H1 (cell line): ENCODE results near the gene LMTK3. TPM values are rescaled to one million over a fixed set of nuclear protein-coding genes. Genes with fewer than 3 reads are reported as not detected.

Experiments used
- CTCF ChIA-PET: fragments of 300-600 bp; sonication (Branson Sonifier 250); formaldehyde crosslinking; loops from one replicate; lab custom pipeline; 2021; ENCODE audit not compliant: partially characterized antibody; lab: Charles Lee
- POLR2A ChIA-PET: fragments of 300-600 bp; sonication (Branson Sonifier 250); formaldehyde crosslinking; loops from one replicate; lab custom pipeline; 2021; ENCODE audit warnings: inconsistent platforms; ENCODE audit not compliant: partially characterized antibody; lab: Charles Lee
- DNase-seq, 2 experiments: peaks; one replicate each; pipeline versions ENCODE4 v3.0.0 to v3.0.0-alpha.2; 2010 to 2022; ENCODE audit warnings: low spot score in 2 of 2, low read depth in 1 of 2, mixed read lengths in 1 of 2
- FAIRE-seq: peaks from 2 replicates; lab custom pipeline; 2011; peaks lifted over from hg19 to GRCh38; lab: Jason Lieb, UNC
- H2AFZ ChIP-seq: 2 replicates; pipeline ENCODE4 v1.8.1; 2012; ENCODE audit warnings: low read length, inconsistent platforms
- H2AK5ac ChIP-seq: 2 replicates; pipeline ENCODE4 v1.6.1; 2013; ENCODE audit warnings: low read depth, low read length
- H2BK120ac ChIP-seq: replicated peaks from 2 replicates; pipeline ENCODE3; 2013; ENCODE audit warnings: low read depth, low read length, inconsistent platforms
- H2BK12ac ChIP-seq: 2 replicates; pipeline ENCODE4 v1.6.1; 2013; ENCODE audit warnings: low read depth, low read length
- H2BK15ac ChIP-seq: 2 replicates; pipeline ENCODE4 v1.6.1; 2013; ENCODE audit warnings: low read length
- H2BK20ac ChIP-seq: 2 replicates; pipeline ENCODE4 v1.6.1; 2013; ENCODE audit warnings: low read length
- H2BK5ac ChIP-seq: 2 replicates; pipeline ENCODE4 v1.6.1; 2013; ENCODE audit warnings: low read depth, low read length
- H3K14ac ChIP-seq: 2 replicates; pipeline ENCODE4 v1.6.1; 2013; ENCODE audit warnings: inconsistent platforms; ENCODE audit not compliant: insufficient read length
- H3K18ac ChIP-seq: 2 replicates; pipeline ENCODE4 v1.6.1; 2013; ENCODE audit warnings: low read length; ENCODE audit errors: extremely low read depth
- H3K23ac ChIP-seq: 2 replicates; pipeline ENCODE4 v1.6.1; 2013; ENCODE audit warnings: inconsistent platforms; ENCODE audit not compliant: insufficient read length
- H3K23me2 ChIP-seq: 2 replicates; pipeline ENCODE4 v1.6.1; 2013; ENCODE audit warnings: low read depth, low read length
- H3K27ac ChIP-seq: 2 replicates; pipeline ENCODE4 v1.6.1; 2011; ENCODE audit warnings: low read depth, low read length, inconsistent platforms
- H3K27me3 ChIP-seq, 4 experiments: replicated peaks in 1 of 4; 1 replicate in 1 of 4; 2 replicates in 3 of 4; pipeline versions ENCODE4 v1.6.1 to v1.8.1; 2011 to 2013; ENCODE audit warnings: low read length in 3 of 4, mild to moderate bottlenecking in 3 of 4, inconsistent platforms in 2 of 4, mixed read lengths in 2 of 4, moderate library complexity in 1 of 4; ENCODE audit not compliant: control insufficient read depth in 3 of 4, insufficient read depth in 3 of 4; ENCODE audit errors: extremely low read depth in 1 of 4
- H3K36me3 ChIP-seq, 4 experiments: 2 replicates each; pipeline versions ENCODE4 v1.6.1 to v1.8.1; 2011 to 2013; ENCODE audit warnings: mild to moderate bottlenecking in 4 of 4, low read length in 3 of 4, moderate library complexity in 2 of 4, control low read depth in 1 of 4, inconsistent platforms in 1 of 4; ENCODE audit not compliant: insufficient read depth in 4 of 4, control insufficient read depth in 2 of 4
- H3K4ac ChIP-seq: replicated peaks from 2 replicates; pipeline ENCODE3; 2013; ENCODE audit warnings: low read length, low read depth, mixed read lengths, inconsistent platforms; ENCODE audit not compliant: insufficient read length
- H3K4me1 ChIP-seq, 4 experiments: replicated peaks in 1 of 4; 1 replicate in 1 of 4; 2 replicates in 3 of 4; pipeline versions ENCODE4 v1.6.1 to v1.8.1; 2011 to 2013; ENCODE audit warnings: low read length in 3 of 4, inconsistent platforms in 2 of 4, mixed read lengths in 1 of 4; ENCODE audit not compliant: insufficient read depth in 4 of 4, control insufficient read depth in 3 of 4
- H3K4me2 ChIP-seq, 2 experiments: 2 replicates each; pipeline versions ENCODE4 v1.6.1 to v1.8.1; 2011 to 2013; ENCODE audit warnings: low read depth in 2 of 2, low read length in 2 of 2, control low read depth in 1 of 2, inconsistent platforms in 1 of 2, mild to moderate bottlenecking in 1 of 2; ENCODE audit not compliant: insufficient read depth in 1 of 2
- H3K4me3 ChIP-seq, 4 experiments: fragments of 200-600, 300-600 bp in 1 of 4; sonication (generic), shearing (Covaris generic), sonication (Bioruptor Twin) in 1 of 4; 2 replicates each; pipeline versions ENCODE4 v1.5.1 to v1.8.1; 2011 to 2016; ENCODE audit warnings: low read length in 4 of 4, low read depth in 3 of 4, control low read depth in 2 of 4, inconsistent platforms in 2 of 4, mild to moderate bottlenecking in 2 of 4, mixed read lengths in 1 of 4, moderate library complexity in 1 of 4; ENCODE audit not compliant: insufficient read depth in 2 of 4; ENCODE audit errors: extremely low read depth in 1 of 4
- H3K56ac ChIP-seq: replicated peaks from 2 replicates; pipeline ENCODE3; 2013; ENCODE audit warnings: low read depth, mild to moderate bottlenecking, mixed read lengths, low read length, inconsistent platforms; ENCODE audit not compliant: insufficient read length
- H3K79me1 ChIP-seq: 2 replicates; pipeline ENCODE4 v1.6.1; 2013; ENCODE audit warnings: low read depth, low read length, control low read depth
- H3K79me2 ChIP-seq, 2 experiments: 2 replicates each; pipeline versions ENCODE4 v1.6.1 to v1.8.1; 2012 to 2013; ENCODE audit warnings: low read length in 2 of 2, mild to moderate bottlenecking in 2 of 2, inconsistent platforms in 1 of 2; ENCODE audit not compliant: insufficient read depth in 2 of 2, control insufficient read depth in 1 of 2
- H3K9ac ChIP-seq, 4 experiments: replicated peaks in 1 of 4; 1 replicate in 1 of 4; 2 replicates in 3 of 4; pipeline versions ENCODE4 v1.6.1 to v1.8.1; 2011 to 2013; ENCODE audit warnings: low read depth in 3 of 4, low read length in 3 of 4, control low read depth in 2 of 4, mild to moderate bottlenecking in 2 of 4, moderate library complexity in 2 of 4, inconsistent platforms in 1 of 4; ENCODE audit errors: extremely low read depth in 1 of 4
- H3K9me3 ChIP-seq, 2 experiments: 2 replicates each; pipeline versions ENCODE4 v1.6.1 to v1.8.1; 2012 to 2013; ENCODE audit warnings: mild to moderate bottlenecking in 2 of 2, moderate library complexity in 2 of 2, control low read depth in 1 of 2, inconsistent platforms in 1 of 2, low read depth in 1 of 2, low read length in 1 of 2, mixed read lengths in 1 of 2; ENCODE audit not compliant: insufficient read depth in 2 of 2
- H4K20me1 ChIP-seq, 2 experiments: replicated peaks in 1 of 2; 2 replicates each; pipeline versions ENCODE3 to v1.8.1; 2011 to 2013; ENCODE audit warnings: inconsistent platforms in 2 of 2, low read length in 2 of 2, mild to moderate bottlenecking in 1 of 2; ENCODE audit not compliant: insufficient read depth in 2 of 2, control insufficient read depth in 1 of 2
- H4K5ac ChIP-seq: 2 replicates; pipeline ENCODE4 v1.6.1; 2013; ENCODE audit warnings: low read length, low read depth, mixed read lengths, inconsistent platforms; ENCODE audit not compliant: insufficient read length
- H4K8ac ChIP-seq: 2 replicates; pipeline ENCODE4 v1.8.0; 2013; ENCODE audit warnings: mild to moderate bottlenecking, moderate library complexity, low read length, inconsistent platforms; ENCODE audit not compliant: insufficient read depth; ENCODE audit errors: extremely low read depth
- H4K91ac ChIP-seq: replicated peaks from 2 replicates; pipeline ENCODE3; 2013; ENCODE audit warnings: low read length, mixed read lengths, inconsistent platforms; ENCODE audit not compliant: insufficient read length
- CBX8 ChIP-seq: fragments of 300-800, 300-1000 bp; sonication (generic); IDR thresholded peaks from 2 replicates; pipeline ENCODE4 v1.7.1; 2016; ENCODE audit warnings: low read depth, low read length, borderline replicate concordance
- CHD1 ChIP-seq: IDR thresholded peaks from 2 replicates; pipeline ENCODE4 v1.6.1; 2012; ENCODE audit warnings: low read depth, low read length, improper control_type of control experiment
- CTBP2 ChIP-seq: IDR thresholded peaks from 2 replicates; pipeline ENCODE4 v1.7.0; 2011; ENCODE audit warnings: borderline replicate concordance, mild to moderate bottlenecking, moderate library complexity, mixed read lengths, low read length; ENCODE audit not compliant: insufficient read depth, insufficient read length
- MAFK ChIP-seq: IDR thresholded peaks from 2 replicates; pipeline ENCODE4 v1.6.1; 2012; ENCODE audit warnings: low read depth, mild to moderate bottlenecking, improper control_type of control experiment, low read length
- RFX5 ChIP-seq: IDR thresholded peaks from 2 replicates; pipeline ENCODE4 v1.6.1; 2011; ENCODE audit warnings: low read depth, low read length, improper control_type of control experiment, borderline replicate concordance
- SAP30 ChIP-seq: fragments of 300-600 bp; sonication (generic); IDR thresholded peaks from 2 replicates; pipeline ENCODE4 v1.7.1; 2012; ENCODE audit warnings: low read length, moderate library complexity, mild to moderate bottlenecking, inconsistent platforms; ENCODE audit not compliant: insufficient read depth, insufficient replicate concordance
- SIN3A ChIP-seq, 2 experiments: IDR thresholded peaks in 1 of 2; conservative IDR thresholded peaks in 1 of 2; 2 replicates each; pipeline ENCODE4 v1.6.1; 2011 to 2012; ENCODE audit warnings: low read length in 2 of 2, improper control_type of control experiment in 1 of 2, low read depth in 1 of 2, mild to moderate bottlenecking in 1 of 2
- TAF1 ChIP-seq: IDR thresholded peaks from 2 replicates; pipeline ENCODE4 v1.6.1; 2011; ENCODE audit warnings: mild to moderate bottlenecking, low read depth, low read length
- ZNF274 ChIP-seq: IDR thresholded peaks from 2 replicates; pipeline ENCODE4 v1.7.0; 2012; ENCODE audit warnings: low read length, borderline replicate concordance; ENCODE audit errors: extremely low read depth
- WGBS, 2 experiments: shearing (Covaris generic) in 1 of 2; methylation state at CpG; one replicate each; pipeline versions ENCODE4 v1.1.6 to v1.1.7; 2013 to 2015; ENCODE audit warnings: low lambda C conversion rate in 2 of 2, mixed read lengths in 2 of 2, inconsistent platforms in 1 of 2, low coverage in 1 of 2, missing lambda C conversion rate in 1 of 2; ENCODE audit not compliant: insufficient replicate concordance in 2 of 2, insufficient coverage in 1 of 2, insufficient read length in 1 of 2; ENCODE audit errors: extremely low coverage in 1 of 2, missing lambda C conversion rate in 1 of 2; 5-methylcytosine and 5-hydroxymethylcytosine counted together
- polyA plus RNA-seq, 7 experiments: library from polyadenylated mRNA; depleted of rRNA in 3 of 7; stranded (reverse) in 5 of 7; unstranded in 2 of 7; fragments of >200 nt in 5 of 7; fragments of 200-250 nt in 2 of 7; gene quantifications; 1 replicate in 5 of 7; 2 replicates in 1 of 7; 4 replicates in 1 of 7; pipeline versions ENCODE4 v1.2.1 to v1.2.3, GENCODE V29; 2011 to 2013; ENCODE audit warnings: missing spikeins in 2 of 7, mixed read lengths in 2 of 7
- total RNA-seq: library from RNA; stranded (reverse); fragmentation: NEBNext Ultra II Directional; extraction: Animal tissue kit (Norgen Biotek cat#: 25700); gene quantifications from 2 replicates; pipeline ENCODE4 v1.2.1, GENCODE V29; 2021

Gene LMTK3
- total and polyA plus RNA-seq, 2 of the 8 experiments (the other 6 are each of a cell fraction or from before 2014, with no cell fraction given), result 2.7 to 12.4 TPM

DNA sequence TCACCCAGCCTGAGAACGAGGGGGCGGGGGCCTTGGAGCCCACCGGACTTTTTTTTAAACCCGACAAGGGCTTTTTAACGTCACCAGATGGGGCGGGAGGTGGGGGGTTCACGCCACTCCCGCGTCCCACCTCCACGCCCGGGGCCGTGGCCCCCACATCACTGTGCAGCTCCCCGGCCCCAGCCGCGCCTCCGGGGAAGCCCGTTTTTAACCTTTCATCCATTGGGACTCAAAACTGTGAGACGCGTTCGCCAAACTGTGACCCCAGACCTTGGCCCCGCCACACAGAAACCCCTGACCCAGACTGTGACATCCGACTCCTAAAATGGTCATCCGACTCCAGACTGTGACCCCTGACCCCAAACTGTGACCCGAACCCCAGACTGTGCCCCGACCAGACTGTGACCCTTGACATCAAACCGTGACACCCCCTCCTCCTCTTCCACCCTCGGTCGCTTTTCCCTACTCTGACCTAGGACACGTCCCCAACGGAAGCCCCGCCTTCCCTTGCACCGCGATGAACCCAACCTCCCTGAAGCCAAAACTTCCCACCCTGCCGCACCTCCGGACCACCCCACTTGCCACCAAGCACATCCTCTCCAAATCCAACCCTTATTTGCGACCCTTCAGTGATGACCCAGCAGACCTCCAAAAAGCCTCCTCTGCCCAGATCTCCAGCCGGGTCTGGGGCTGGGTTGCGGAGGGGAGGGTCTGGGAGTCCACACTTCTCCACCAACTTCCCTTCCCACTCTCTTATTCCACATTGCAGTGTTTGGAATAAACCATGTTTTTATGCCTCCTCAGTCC is 67.3 kb downstream of the LMTK3 start:
- Histone ChIP-seq H3K4ac (no peak overlapping the region), H3K4me1 (peaks cover 0 to 5% (median 4%) of the 10 kb centered on the region in 4 experiments; a peak in 4 of 7 replicates), H2BK12ac (peak overlapping the region; percentile 17; the same call in 1 of the 2 replicates), H3K23ac (no peak overlapping the region), H3K18ac (no peak overlapping the region), H2AK5ac (0 out of 2 replicates have a peak overlapping the region, but pooled peaks have one; percentile 24), H3K9ac (no peak overlapping the region), H2BK15ac (no peak overlapping the region), H3K4me2 (peak overlapping the region; percentile 53 to 85), H2BK120ac (no peak overlapping the region), H4K91ac (no peak overlapping the region), H3K27me3 (no peaks in the 10 kb centered on the region), H2AFZ (no peak overlapping the region), H4K5ac (no peak overlapping the region), H3K4me3 (peak overlapping the region; percentile 80 to 99 (median 95); a peak in 3 of 8 replicates), H4K20me1 (peaks cover 0 to 9% of the 10 kb centered on the region in 2 experiments), H2BK5ac (no peak overlapping the region; the same call in 1 of the 2 replicates), H3K79me2 (peaks cover 0 to 8% of the 10 kb centered on the region in 2 experiments; a peak in 2 of 4 replicates), H3K56ac (no peak overlapping the region), H3K14ac (no peak overlapping the region), H3K36me3 (peaks cover 6 to 19% (median 16%) of the 10 kb centered on the region in 4 experiments; a peak in 7 of 8 replicates), H3K9me3 (no peaks in the 10 kb centered on the region), H3K27ac (no peak overlapping the region), H3K79me1 (peaks cover 2% of the 10 kb centered on the region; the same call in 1 of the 2 replicates), H2BK20ac (no peak overlapping the region), H4K8ac (no peak overlapping the region), H3K23me2 (peaks cover 9% of the 10 kb centered on the region)
- ChIA-PET POLR2A (interaction anchor here (1.0 to 3.0 kb wide), 11 partner anchors 10 to 53 kb away, joined by 3 to 13 read pairs (median 5); partner anchors contain the start of genes KCNJ14 and KDELR1), CTCF (interaction anchor here (0.5 to 1.6 kb wide), 5 partner anchors 11 to 1013 kb away, joined by 3 to 8 read pairs (median 4); no protein-coding TSS in a partner anchor)
- DNase-seq (no peak), FAIRE-seq (no peak)
- 91% methylated on average over 37 of the region's 38 CpGs; no CpG with 5 or more reads in 1 of the 2 experiments for WGBS, 2 experiments
- TF ChIP-seq CHD1 (no peak), ZNF274 (no peak), RFX5 (no peak), MAFK (no peak), CBX8 (no peak), TAF1 (no peak), CTBP2 (no peak), SIN3A (conservative IDR thresholded peaks at IDR 0.05 in 1 of 2, IDR thresholded peaks at IDR 0.05 in 1 of 2; ENCODE audit: low read depth in 1 of 2, low read length in 2 of 2) (no peak), SAP30 (no peak)
